Muscle of leg (tissue), 9 donors: ENCODE data around the gene CASP14. TPM values are rescaled to one million over a fixed set of nuclear protein-coding genes. Genes with fewer than 3 reads are reported as not detected.

Experiments
- polyA plus RNA-seq, 8 donors: library from polyadenylated mRNA; unstranded; fragments of 120-200 nt; gene quantifications; one replicate each; pipeline versions ENCODE4 v1.2.1 to v1.2.3, GENCODE V29; 2013; ENCODE audit warnings: inconsistent platforms in 1 of 8, low replicate concordance in 1 of 8; ENCODE audit not compliant: insufficient read length in 8 of 8, insufficient read depth in 1 of 8
- total RNA-seq: library from RNA; stranded (reverse); fragments of 120-200 nt; gene quantifications from one replicate; pipeline ENCODE4 v1.2.4, GENCODE V29; 2013

Gene CASP14
- total and polyA plus RNA-seq, 9 donors: 0.04 to 0.17 (median 0.12) TPM; not detected in 4

Other genes starting within 250 kb of the CASP14 start
- gene OR7A5, start 214.3 kb upstream of the CASP14 start, total RNA-seq: not detected
- gene OR7A5, start 214.3 kb upstream of the CASP14 start, polyA plus RNA-seq: under 1 TPM in 3 of 8 donors, not detected in 5; 0.05 to 0.50 (median 0.44) TPM
- gene OR7C1, start 214.3 kb upstream of the CASP14 start, total RNA-seq: 0.04 TPM
- gene OR7C1, start 214.3 kb upstream of the CASP14 start, polyA plus RNA-seq: under 1 TPM; 0.11 to 0.29 (median 0.16) TPM
- gene OR7A10, start 200.6 kb upstream of the CASP14 start, total RNA-seq: not detected
- gene OR7A10, start 200.6 kb upstream of the CASP14 start, polyA plus RNA-seq: not detected
- gene OR7A17, start 163.3 kb upstream of the CASP14 start, total RNA-seq: not detected
- gene OR7A17, start 163.3 kb upstream of the CASP14 start, polyA plus RNA-seq: under 1 TPM in 1 of 8 donors, not detected in 7; 0.12 TPM
- gene OR7C2, start 108.0 kb upstream of the CASP14 start, total RNA-seq: not detected
- not detected for gene OR7C2, start 108.0 kb upstream of the CASP14 start, polyA plus RNA-seq
- 0.09 TPM for gene SLC1A6, start 69.6 kb upstream of the CASP14 start, total RNA-seq
- 1 to 10 TPM in 1 of 8 donors, under 1 TPM in 6, not detected in 1; 0.13 to 3.3 (median 0.29) TPM for gene SLC1A6, start 69.6 kb upstream of the CASP14 start, polyA plus RNA-seq
- not detected for gene OR1I1, start 32.7 kb downstream of the CASP14 start, total RNA-seq
- gene OR1I1, start 32.7 kb downstream of the CASP14 start, polyA plus RNA-seq: under 1 TPM in 4 of 8 donors, not detected in 4; 0.04 to 0.19 (median 0.05) TPM
- gene SYDE1, start 57.9 kb downstream of the CASP14 start, total RNA-seq: 10.9 TPM
- gene SYDE1, start 57.9 kb downstream of the CASP14 start, polyA plus RNA-seq: 10 to 100 TPM; 14.9 to 26.0 (median 19.2) TPM
- 63.1 TPM for gene NOTCH3, start 151.5 kb downstream of the CASP14 start, total RNA-seq
- gene NOTCH3, start 151.5 kb downstream of the CASP14 start, polyA plus RNA-seq: 100 to 1,000 TPM; 118 to 241 (median 182) TPM
- gene EPHX3, start 183.0 kb downstream of the CASP14 start, total RNA-seq: 0.13 TPM
- gene EPHX3, start 183.0 kb downstream of the CASP14 start, polyA plus RNA-seq: 1 to 10 TPM in 1 of 8 donors, under 1 TPM in 7; 0.35 to 1.7 (median 0.61) TPM